Stimulated activated CD8-positive, alpha-beta memory T cell treated with anti-CD3 and anti-CD28 coated beads, Interleukin-2, amount 100 ng/mL, for 48 hours (primary cell): ENCODE measurements around the gene TMEM62.

Experiments
- DNase-seq, 2 donors: peaks; one replicate each; pipeline ENCODE4 v3.0.0-alpha.2; 2020; ENCODE audit warnings: low read depth in 2 of 2

Gene TMEM62

GRCh38 chr15:43232289-43232874 lies 99.0 kb downstream of the TMEM62 start:
- DNase-seq: no peak
